ENCODE measurements around the gene WIPF1. TPM values are rescaled to one million over a fixed set of nuclear protein-coding genes. Genes with fewer than 3 reads are reported as not detected.

Gene WIPF1
- total RNA-seq, 1 experiment from 2014 or later: 20.8 TPM

GRCh38 chr2:174612970-174613369 lies 15.4 kb upstream of the WIPF1 start:
- Histone ChIP-seq H3K9me3 (replicated peaks) (no peaks in the 10 kb centered on the region), H3K4me3 (no peak overlapping the region), H3K36me3 (no peaks in the 10 kb centered on the region), H3K27ac (no peak overlapping the region), H3K27me3 (replicated peaks) (no peaks in the 10 kb centered on the region), H3K4me1 (replicated peaks) (peaks cover 46% of the 10 kb centered on the region)
- no peak for DNase-seq (ENCODE audit: low read depth in 1 of 2, low spot score in 2 of 2)

- H3K27me3 ChIP-seq (replicated peaks): no peaks in the 10 kb centered on the region
- no peak for DNase-seq (ENCODE audit: low read depth in 1 of 2, low spot score in 2 of 2)
- no peak overlapping the region for H3K27ac ChIP-seq
- no peak overlapping the region for H3K4me3 ChIP-seq
- H3K36me3 ChIP-seq: no peaks in the 10 kb centered on the region
- peaks cover 47% of the 10 kb centered on the region for H3K4me1 ChIP-seq (replicated peaks)
- no peaks in the 10 kb centered on the region for H3K9me3 ChIP-seq (replicated peaks)
Measured at GRCh38 chr2:174611854-174612253, 14.2 kb upstream of the WIPF1 start.

DNA sequence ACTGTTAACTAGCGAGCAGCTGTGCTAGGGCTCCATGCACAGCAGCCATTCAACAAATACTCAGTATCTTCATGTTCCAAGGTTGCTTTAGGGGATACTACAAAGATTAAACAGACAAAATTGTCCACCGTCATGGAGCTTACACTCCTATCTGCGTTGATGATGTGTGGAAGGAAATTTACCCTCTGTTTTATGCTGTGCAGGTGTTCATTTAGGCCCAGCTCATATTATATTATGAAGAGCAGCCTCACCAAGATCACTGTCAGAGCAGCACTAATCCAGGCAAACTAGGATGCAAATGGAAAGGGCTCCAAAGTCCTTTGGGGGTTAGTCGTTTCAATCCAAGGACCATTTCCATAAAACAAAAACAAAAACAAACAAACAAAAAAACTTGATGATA lies 13.4 kb upstream of the WIPF1 start:
- peaks cover 50% of the 10 kb centered on the region for H3K4me1 ChIP-seq (replicated peaks)
- H3K27me3 ChIP-seq (replicated peaks): no peaks in the 10 kb centered on the region
- DNase-seq (ENCODE audit: low read depth in 1 of 2, low spot score in 2 of 2): no peak
- no peaks in the 10 kb centered on the region for H3K9me3 ChIP-seq (replicated peaks)
- no peaks in the 10 kb centered on the region for H3K36me3 ChIP-seq
- no peak overlapping the region for H3K4me3 ChIP-seq
- no peak overlapping the region for H3K27ac ChIP-seq

DNA sequence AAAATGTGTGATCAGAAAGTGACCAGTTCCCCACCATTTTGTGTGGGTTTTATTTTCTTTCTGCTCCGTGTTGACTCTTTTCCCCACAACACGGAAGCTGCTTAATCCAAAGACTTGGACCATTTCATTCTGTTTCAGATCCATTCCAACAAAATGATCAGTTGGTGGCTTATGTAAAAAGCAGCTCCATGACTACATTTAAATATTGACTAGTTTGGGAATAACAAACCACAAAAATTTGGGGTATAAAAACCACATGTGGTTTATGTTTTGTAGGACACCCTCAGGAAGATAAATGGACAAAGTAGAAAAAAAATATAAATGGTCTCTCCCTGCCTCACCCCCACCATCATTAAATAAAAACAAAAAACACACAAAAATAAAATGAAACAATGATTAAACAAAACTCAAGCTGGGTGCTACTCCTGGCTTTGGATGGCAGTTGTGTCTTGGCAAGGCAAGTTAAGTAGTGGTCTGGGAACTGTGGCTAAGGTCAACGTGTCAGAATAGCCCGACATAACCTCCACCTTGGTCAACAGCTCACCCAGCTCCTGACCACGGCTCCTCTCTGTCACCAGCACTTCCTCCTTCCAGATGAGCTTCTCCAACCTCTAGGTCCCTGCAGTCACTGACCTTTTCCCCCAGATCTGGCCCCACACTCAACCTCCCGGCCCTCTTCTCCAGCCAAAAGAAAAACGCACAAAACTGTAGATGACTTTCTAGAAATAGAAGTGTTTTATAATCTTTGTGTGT lies 12.8 kb upstream of the WIPF1 start:
- H3K4me1 ChIP-seq (replicated peaks): peaks cover 48% of the 10 kb centered on the region
- no peak overlapping the region for H3K4me3 ChIP-seq
- no peaks in the 10 kb centered on the region for H3K9me3 ChIP-seq (replicated peaks)
- no peaks in the 10 kb centered on the region for H3K36me3 ChIP-seq
- no peaks in the 10 kb centered on the region for H3K27me3 ChIP-seq (replicated peaks)
- DNase-seq (ENCODE audit: low read depth in 1 of 2, low spot score in 2 of 2): no peak
- no peak overlapping the region for H3K27ac ChIP-seq

DNA sequence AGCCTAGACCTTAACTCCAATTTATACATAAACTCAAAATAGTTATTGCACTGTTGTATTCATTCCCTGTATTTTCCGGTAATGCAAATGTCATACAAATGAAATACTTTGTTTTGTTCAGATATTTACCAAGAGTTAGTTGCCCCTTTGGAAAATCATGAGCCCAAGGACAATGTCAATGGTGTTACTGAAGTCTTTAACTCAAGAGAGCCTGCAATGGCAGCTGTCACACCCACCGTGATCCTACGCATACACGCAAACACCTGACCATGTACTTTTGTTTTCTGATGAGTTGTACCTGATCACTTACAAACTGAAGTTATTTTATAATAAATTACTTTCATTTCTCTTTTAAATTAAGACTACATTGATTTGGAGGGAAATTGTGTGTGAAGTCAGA lies 11.7 kb upstream of the WIPF1 start:
- H3K27ac ChIP-seq: no peak overlapping the region
- no peak for DNase-seq (ENCODE audit: low read depth in 1 of 2, low spot score in 2 of 2)
- no peaks in the 10 kb centered on the region for H3K27me3 ChIP-seq (replicated peaks)
- peaks cover 39% of the 10 kb centered on the region for H3K4me1 ChIP-seq (replicated peaks)
- H3K36me3 ChIP-seq: no peaks in the 10 kb centered on the region
- no peaks in the 10 kb centered on the region for H3K9me3 ChIP-seq (replicated peaks)
- H3K4me3 ChIP-seq: no peak overlapping the region

DNA sequence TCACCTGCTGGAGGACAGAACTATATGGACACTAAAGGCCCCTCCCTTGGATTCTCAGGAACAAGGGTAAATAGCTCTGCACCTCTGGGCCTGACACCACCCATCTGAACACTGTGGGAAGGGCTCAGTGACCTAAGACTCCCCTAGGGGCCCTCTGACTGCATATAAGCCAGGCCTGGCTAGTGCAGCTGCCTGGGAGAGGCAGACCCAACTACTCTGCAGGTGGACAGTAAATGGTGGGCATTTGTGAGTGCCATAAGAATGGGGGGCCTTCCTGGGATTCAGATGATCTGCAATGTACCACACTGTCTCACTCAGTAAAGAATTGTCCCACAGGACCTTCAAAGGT lies 11.2 kb upstream of the WIPF1 start:
- Histone ChIP-seq H3K27ac (no peak overlapping the region), H3K9me3 (replicated peaks) (no peaks in the 10 kb centered on the region), H3K27me3 (replicated peaks) (no peaks in the 10 kb centered on the region), H3K4me1 (replicated peaks) (peaks cover 36% of the 10 kb centered on the region), H3K36me3 (no peaks in the 10 kb centered on the region), H3K4me3 (no peak overlapping the region)
- no peak for DNase-seq (ENCODE audit: low read depth in 1 of 2, low spot score in 2 of 2)

DNA sequence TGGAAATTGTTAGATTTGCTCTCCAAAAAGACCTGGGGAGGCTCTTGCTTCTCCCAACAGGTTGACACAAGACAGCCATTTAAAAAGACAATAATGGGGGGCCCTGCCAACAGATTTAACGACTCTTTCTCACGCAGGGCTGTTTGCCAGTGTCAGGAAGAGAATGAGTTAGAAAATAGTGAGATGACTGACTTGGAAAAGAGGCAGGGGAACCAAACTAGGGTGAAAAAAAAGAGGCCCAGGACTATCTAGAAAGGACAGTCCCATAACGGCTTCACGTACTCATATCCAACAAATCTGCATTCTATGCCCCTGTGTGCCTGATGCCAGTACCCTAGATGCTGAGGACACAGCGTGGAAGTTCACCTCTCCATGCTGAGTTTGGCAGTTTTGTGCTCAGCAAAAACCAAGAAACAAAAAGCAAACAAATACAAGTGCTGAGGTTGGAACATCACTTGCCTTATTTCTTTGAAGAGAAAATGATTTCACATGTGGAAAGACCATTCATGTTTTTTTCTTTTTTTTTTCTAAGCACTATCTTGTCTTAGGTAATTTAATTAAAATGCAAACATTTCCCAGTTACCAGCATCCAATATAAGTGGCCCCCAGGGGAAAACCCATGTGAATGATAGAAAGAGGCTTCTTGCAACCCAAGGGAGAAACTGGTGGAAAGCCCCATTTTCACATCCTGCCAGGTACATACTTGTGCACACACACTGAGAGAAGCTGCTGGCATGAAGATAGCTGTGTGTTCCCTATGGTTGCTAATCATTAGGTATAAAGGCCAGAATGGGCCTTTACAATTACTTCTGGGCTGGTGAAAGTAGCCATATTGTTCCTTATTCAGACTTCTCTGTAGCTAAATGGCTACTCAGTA lies 10.6 kb upstream of the WIPF1 start:
- no peak overlapping the region for H3K4me3 ChIP-seq
- DNase-seq (ENCODE audit: low read depth in 1 of 2, low spot score in 2 of 2): no peak
- no peaks in the 10 kb centered on the region for H3K36me3 ChIP-seq
- no peaks in the 10 kb centered on the region for H3K27me3 ChIP-seq (replicated peaks)
- H3K4me1 ChIP-seq (replicated peaks): peaks cover 30% of the 10 kb centered on the region
- H3K9me3 ChIP-seq (replicated peaks): no peaks in the 10 kb centered on the region
- H3K27ac ChIP-seq: no peak overlapping the region

- DNase-seq (ENCODE audit: low read depth in 1 of 2, low spot score in 2 of 2): no peak
- no peak overlapping the region for H3K4me3 ChIP-seq
- no peak overlapping the region for H3K27ac ChIP-seq
- H3K9me3 ChIP-seq (replicated peaks): no peaks in the 10 kb centered on the region
- H3K36me3 ChIP-seq: 0 out of 2 replicates have a peak, but pooled peaks cover 1% of the 10 kb centered on the region
- no peaks in the 10 kb centered on the region for H3K27me3 ChIP-seq (replicated peaks)
- peaks cover 25% of the 10 kb centered on the region for H3K4me1 ChIP-seq (replicated peaks)
Measured at GRCh38 chr2:174607584-174607983, 10.0 kb upstream of the WIPF1 start.

GRCh38 chr2:174606336-174606735 lies 8.7 kb upstream of the WIPF1 start:
- Histone ChIP-seq H3K4me1 (replicated peaks) (peaks cover 25% of the 10 kb centered on the region), H3K27ac (peak overlapping the region; percentile 21; the same call in 1 of the 2 replicates)
- peak; percentile 66 to 82 for DNase-seq (ENCODE audit: low read depth in 1 of 2, low spot score in 2 of 2)

GRCh38 chr2:174605687-174606086 lies 8.1 kb upstream of the WIPF1 start:
- Histone ChIP-seq H3K9me3 (replicated peaks) (no peaks in the 10 kb centered on the region), H3K4me3 (no peak overlapping the region), H3K27me3 (replicated peaks) (no peaks in the 10 kb centered on the region), H3K27ac (peak overlapping the region; percentile 21; the same call in 1 of the 2 replicates), H3K36me3 (0 out of 2 replicates have a peak, but pooled peaks cover 2% of the 10 kb centered on the region), H3K4me1 (replicated peaks) (peaks cover 22% of the 10 kb centered on the region)
- no peak for DNase-seq (ENCODE audit: low read depth in 1 of 2, low spot score in 2 of 2)

More at GRCh38 chr2:174606336-174606735, 8.7 kb upstream of the WIPF1 start:
- H3K27me3 ChIP-seq (replicated peaks): no peaks in the 10 kb centered on the region
- H3K4me3 ChIP-seq: no peak overlapping the region
- no peaks in the 10 kb centered on the region for H3K9me3 ChIP-seq (replicated peaks)
- 0 out of 2 replicates have a peak, but pooled peaks cover 2% of the 10 kb centered on the region for H3K36me3 ChIP-seq

GRCh38 chr2:174603280-174603679 lies 5.7 kb upstream of the WIPF1 start:
- no peak for DNase-seq (ENCODE audit: low read depth in 1 of 2, low spot score in 2 of 2)
- Histone ChIP-seq H3K27me3 (replicated peaks) (no peaks in the 10 kb centered on the region), H3K4me3 (no peak overlapping the region), H3K9me3 (replicated peaks) (no peaks in the 10 kb centered on the region), H3K36me3 (0 out of 2 replicates have a peak, but pooled peaks cover 7% of the 10 kb centered on the region), H3K4me1 (replicated peaks) (peaks cover 15% of the 10 kb centered on the region), H3K27ac (no peak overlapping the region)

GRCh38 chr2:174602745-174603144 lies 5.1 kb upstream of the WIPF1 start:
- Histone ChIP-seq H3K27ac (no peak overlapping the region), H3K4me1 (replicated peaks) (peaks cover 20% of the 10 kb centered on the region), H3K4me3 (no peak overlapping the region), H3K9me3 (replicated peaks) (no peaks in the 10 kb centered on the region), H3K27me3 (replicated peaks) (no peaks in the 10 kb centered on the region), H3K36me3 (0 out of 2 replicates have a peak, but pooled peaks cover 7% of the 10 kb centered on the region)
- DNase-seq (ENCODE audit: low read depth in 1 of 2, low spot score in 2 of 2): no peak

- no peaks in the 10 kb centered on the region for H3K9me3 ChIP-seq (replicated peaks)
- peaks cover 29% of the 10 kb centered on the region for H3K4me1 ChIP-seq (replicated peaks)
- H3K27ac ChIP-seq: no peak overlapping the region
- no peak for DNase-seq (ENCODE audit: low read depth in 1 of 2, low spot score in 2 of 2)
- H3K27me3 ChIP-seq (replicated peaks): no peaks in the 10 kb centered on the region
- H3K36me3 ChIP-seq: 0 out of 2 replicates have a peak, but pooled peaks cover 7% of the 10 kb centered on the region
- no peak overlapping the region for H3K4me3 ChIP-seq
Measured at GRCh38 chr2:174600349-174600748, 2.7 kb upstream of the WIPF1 start.
